ENCODE results near the gene LY6G6C. TPM values are rescaled to one million over a fixed set of nuclear protein-coding genes. Genes with fewer than 3 reads are reported as not detected.

The LY6G6C gene
- total and polyA plus RNA-seq, 4 experiments from 2014 or later = not detected

DNA sequence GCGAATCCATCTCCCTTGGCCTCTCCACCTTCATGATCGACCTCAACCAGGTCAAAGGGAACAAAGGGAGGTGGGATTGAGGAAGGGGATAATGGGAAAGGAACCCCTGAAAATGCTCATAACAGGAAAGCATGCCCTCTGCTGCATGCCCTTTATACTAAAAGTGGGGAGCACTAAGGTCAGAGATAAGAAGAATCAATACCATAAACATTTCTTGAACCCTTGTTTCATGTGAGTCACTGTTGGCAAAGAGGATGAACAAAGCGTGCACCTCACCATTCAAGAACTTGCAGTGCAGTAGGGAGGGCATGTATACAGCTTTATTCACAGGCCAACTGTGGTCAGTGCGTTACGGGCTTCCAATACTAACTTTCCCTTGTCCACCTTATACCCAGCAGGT is 39.2 kb upstream of the LY6G6C start:
- POLR2A ChIA-PET (ENCODE audit: partially characterized antibody) = no interaction called here

GRCh38 chr6:31758281-31758680 is 36.7 kb upstream of the LY6G6C start:
- CTCF ChIA-PET (ENCODE audit: partially characterized antibody) = interaction anchor here (2.0 kb wide), 1 partner anchor 12 kb away, joined by 11 read pairs; no protein-coding TSS in a partner anchor
- intact Hi-C loops (cut with micrococcal nuclease) = no loop called here
- POLR2A ChIA-PET (ENCODE audit: partially characterized antibody) = interaction anchor here (1.6 kb wide), 1 partner anchor 18 kb away, joined by 3 read pairs; the partner anchor contains the start of gene MSH5

More for the DNA sequence above, 39.2 kb upstream of the LY6G6C start:
- Mint-ChIP-seq H3K9me3 (no peaks in the 10 kb centered on the region), H3K4me3 (no peak overlapping the region), H3K36me3 (peaks cover 5 to 11% of the 10 kb centered on the region in 2 donors), H3K27ac (peak overlapping the region in 2 of 7 donors; percentile 35 to 60), H3K4me1 (peaks cover 0 to 5% (median 3%) of the 10 kb centered on the region in 4 donors), H3K27me3 (no peaks in the 10 kb centered on the region)
- DNase-seq = no peak
- H3K4me3 ChIP-seq (ENCODE audit: low read length in 2 of 2) = no peak overlapping the region
- no peaks in the 10 kb centered on the region for H3K27me3 ChIP-seq (ENCODE audit: insufficient read depth, low read length)
- H3K27ac ChIP-seq (ENCODE audit: low read depth, low read length) = no peak overlapping the region
- H3K4me1 ChIP-seq (ENCODE audit: insufficient read depth, low read length) = no peaks in the 10 kb centered on the region
- CTCF ChIA-PET (ENCODE audit: partially characterized antibody) = no interaction called here
- no peaks in the 10 kb centered on the region for H3K9me3 ChIP-seq (ENCODE audit: control insufficient read depth in 1 of 2, low read length in 2 of 2)
- intact Hi-C loops (cut with micrococcal nuclease) = no loop called here
- H3K36me3 ChIP-seq (ENCODE audit: insufficient read depth, low read length) = no peaks in the 10 kb centered on the region

GRCh38 chr6:31752739-31753319 is 31.3 kb upstream of the LY6G6C start:
- H3K4me3 Mint-ChIP-seq = no peak overlapping the region
- no peak overlapping the region for H3K27ac Mint-ChIP-seq

More at GRCh38 chr6:31758281-31758680, 36.7 kb upstream of the LY6G6C start:
- peak overlapping the region in 3 of 7 donors; percentile 10 to 72 (median 38) for H3K27ac Mint-ChIP-seq
- H3K4me1 ChIP-seq (ENCODE audit: insufficient read depth, low read length) = no peaks in the 10 kb centered on the region
- no peak for DNase-seq
- no peaks in the 10 kb centered on the region for H3K27me3 ChIP-seq (ENCODE audit: insufficient read depth, low read length)
- H3K9me3 ChIP-seq (ENCODE audit: control insufficient read depth in 1 of 2, low read length in 2 of 2) = no peaks in the 10 kb centered on the region
- H3K4me3 ChIP-seq (ENCODE audit: low read length in 2 of 2) = no peak overlapping the region
- H3K9me3 Mint-ChIP-seq = no peaks in the 10 kb centered on the region
- no peak overlapping the region for H3K4me3 Mint-ChIP-seq
- H3K4me1 Mint-ChIP-seq = peaks cover 0 to 5% (median 0%) of the 10 kb centered on the region in 4 donors
- no peaks in the 10 kb centered on the region for H3K27me3 Mint-ChIP-seq
- H3K27ac ChIP-seq (ENCODE audit: low read depth, low read length) = no peak overlapping the region
- no peaks in the 10 kb centered on the region for H3K36me3 ChIP-seq (ENCODE audit: insufficient read depth, low read length)
- H3K36me3 Mint-ChIP-seq = peaks cover 5 to 11% of the 10 kb centered on the region in 2 donors

DNA sequence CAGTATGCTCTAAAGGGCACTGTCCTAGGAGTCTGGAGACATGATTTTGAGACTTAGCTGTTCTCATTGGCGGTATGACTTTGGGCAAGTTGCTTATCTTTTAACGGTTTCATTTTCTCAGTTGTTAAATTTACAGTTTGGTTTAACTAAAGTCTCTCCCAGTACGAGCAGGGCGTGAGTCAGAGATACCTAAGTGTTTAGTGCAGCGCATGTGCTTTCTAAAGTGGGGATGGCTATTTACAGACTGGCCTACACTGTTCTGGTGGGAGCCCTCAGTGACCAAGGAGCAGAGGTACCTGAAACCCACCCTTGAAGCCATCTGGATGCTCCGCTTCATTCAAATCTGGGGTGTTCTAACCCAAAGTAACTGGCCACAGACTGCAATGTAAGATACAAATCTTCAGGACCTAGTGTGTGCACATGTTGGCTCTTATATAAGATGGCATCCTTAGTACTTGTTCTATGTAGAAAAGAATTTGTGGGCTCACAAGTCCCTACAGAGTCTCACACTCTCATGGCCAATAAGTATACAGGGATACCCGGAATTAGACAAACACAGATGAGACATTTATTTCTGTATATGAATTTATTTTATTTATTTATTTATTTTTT is 29.0 kb upstream of the LY6G6C start:
- H3K27me3 ChIP-seq (ENCODE audit: insufficient read depth, low read length) = no peaks in the 10 kb centered on the region
- H3K4me3 ChIP-seq (ENCODE audit: low read length in 2 of 2) = no peak overlapping the region
- no peak overlapping the region for H3K27ac ChIP-seq (ENCODE audit: low read depth, low read length)
- H3K4me3 Mint-ChIP-seq = no peak overlapping the region
- CTCF ChIA-PET (ENCODE audit: partially characterized antibody) = interaction anchor here (0.9 to 1.1 kb wide), 2 partner anchors 19 to 21 kb away, joined by 3 read pairs; no protein-coding TSS in a partner anchor
- no peak overlapping the region for H3K27ac Mint-ChIP-seq
- no peaks in the 10 kb centered on the region for H3K9me3 ChIP-seq (ENCODE audit: control insufficient read depth in 1 of 2, low read length in 2 of 2)
- POLR2A ChIA-PET (ENCODE audit: partially characterized antibody) = interaction anchor here (1.2 kb wide), 1 partner anchor 11 kb away, joined by 4 read pairs; the partner anchor contains the start of gene MSH5
- no peaks in the 10 kb centered on the region for H3K36me3 ChIP-seq (ENCODE audit: insufficient read depth, low read length)
- no peak for DNase-seq
- intact Hi-C loops (cut with micrococcal nuclease) = no loop called here
- H3K4me1 ChIP-seq (ENCODE audit: insufficient read depth, low read length) = no peaks in the 10 kb centered on the region
- peaks cover 0 to 8% (median 2%) of the 10 kb centered on the region in 4 donors for H3K4me1 Mint-ChIP-seq
- no peaks in the 10 kb centered on the region for H3K9me3 Mint-ChIP-seq
- no peaks in the 10 kb centered on the region for H3K27me3 Mint-ChIP-seq
- no peaks in the 10 kb centered on the region for H3K36me3 Mint-ChIP-seq

More at GRCh38 chr6:31752739-31753319, 31.3 kb upstream of the LY6G6C start:
- H3K4me1 Mint-ChIP-seq = peaks cover 0 to 4% (median 2%) of the 10 kb centered on the region in 4 donors
- H3K27me3 ChIP-seq (ENCODE audit: insufficient read depth, low read length) = no peaks in the 10 kb centered on the region
- H3K36me3 Mint-ChIP-seq = no peaks in the 10 kb centered on the region
- H3K4me3 ChIP-seq (ENCODE audit: low read length in 2 of 2) = no peak overlapping the region
- H3K27ac ChIP-seq (ENCODE audit: low read depth, low read length) = no peak overlapping the region
- no peaks in the 10 kb centered on the region for H3K4me1 ChIP-seq (ENCODE audit: insufficient read depth, low read length)
- ChIA-PET POLR2A (ENCODE audit: partially characterized antibody) (no interaction called here), CTCF (ENCODE audit: partially characterized antibody) (interaction anchor here (1.3 to 1.5 kb wide), 2 partner anchors 38 to 62 kb away, joined by 3 read pairs; no protein-coding TSS in a partner anchor)
- H3K36me3 ChIP-seq (ENCODE audit: insufficient read depth, low read length) = no peaks in the 10 kb centered on the region
- intact Hi-C loops (cut with micrococcal nuclease) = no loop called here
- no peak for DNase-seq
- H3K9me3 Mint-ChIP-seq = no peaks in the 10 kb centered on the region
- H3K27me3 Mint-ChIP-seq = no peaks in the 10 kb centered on the region
- H3K9me3 ChIP-seq (ENCODE audit: control insufficient read depth in 1 of 2, low read length in 2 of 2) = no peaks in the 10 kb centered on the region

- H3K27me3 Mint-ChIP-seq = no peaks in the 10 kb centered on the region
- ChIA-PET CTCF (ENCODE audit: partially characterized antibody) (interaction anchor here (1.1 kb wide), 1 partner anchor 20 kb away, joined by 3 read pairs; no protein-coding TSS in a partner anchor), POLR2A (ENCODE audit: partially characterized antibody) (interaction anchor here (1.2 kb wide), 1 partner anchor 10 kb away, joined by 4 read pairs; the partner anchor contains the start of gene MSH5)
Observed at GRCh38 chr6:31749301-31750036, 27.9 kb upstream of the LY6G6C start.

DNA sequence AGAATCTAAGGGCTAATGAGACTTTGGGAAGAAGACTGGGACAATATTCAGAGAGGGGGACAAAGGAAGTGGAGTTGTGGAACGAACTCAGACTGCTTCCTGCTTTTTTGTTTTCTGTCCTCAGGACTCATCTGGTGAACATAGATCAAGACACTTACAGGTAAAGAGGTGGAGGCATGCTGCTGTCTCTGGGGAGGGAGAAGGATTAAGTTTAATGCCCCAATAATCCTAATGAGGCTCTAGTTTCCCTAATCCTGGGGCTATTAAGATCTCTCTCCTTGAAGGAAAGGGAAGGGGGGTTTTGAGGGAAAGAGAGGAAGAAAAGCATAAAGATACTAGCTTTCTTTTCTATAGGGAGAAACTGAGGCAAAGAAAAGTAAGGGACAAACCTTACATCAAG is 22.9 kb upstream of the LY6G6C start:
- no peaks in the 10 kb centered on the region for H3K9me3 Mint-ChIP-seq
- peaks cover 4 to 6% of the 10 kb centered on the region in 2 donors for H3K36me3 Mint-ChIP-seq
- intact Hi-C loops (cut with micrococcal nuclease) = no loop called here
- no peaks in the 10 kb centered on the region for H3K9me3 ChIP-seq (ENCODE audit: control insufficient read depth in 1 of 2, low read length in 2 of 2)
- H3K27me3 ChIP-seq (ENCODE audit: insufficient read depth, low read length) = no peaks in the 10 kb centered on the region
- H3K4me3 ChIP-seq (ENCODE audit: low read length in 2 of 2) = no peak overlapping the region
- H3K27ac Mint-ChIP-seq = peak overlapping the region in 3 of 7 donors; percentile 7 to 64 (median 49)
- no peak for DNase-seq
- no peaks in the 10 kb centered on the region for H3K36me3 ChIP-seq (ENCODE audit: insufficient read depth, low read length)
- ChIA-PET CTCF (ENCODE audit: partially characterized antibody) (no interaction called here), POLR2A (ENCODE audit: partially characterized antibody) (interaction anchor here (1.3 to 1.4 kb wide), 2 partner anchors 9 to 83 kb away, joined by 3 read pairs; partner anchors contain the start of genes CLIC1 and HSPA1B)
- H3K4me1 Mint-ChIP-seq = peaks cover 6 to 23% (median 15%) of the 10 kb centered on the region in 4 donors
- H3K27me3 Mint-ChIP-seq = no peaks in the 10 kb centered on the region
- no peak overlapping the region for H3K4me3 Mint-ChIP-seq
- peaks cover 11% of the 10 kb centered on the region for H3K4me1 ChIP-seq (ENCODE audit: insufficient read depth, low read length)
- H3K27ac ChIP-seq (ENCODE audit: low read depth, low read length) = no peak overlapping the region

More at GRCh38 chr6:31749301-31750036, 27.9 kb upstream of the LY6G6C start:
- Histone ChIP-seq H3K27me3 (ENCODE audit: insufficient read depth, low read length) (no peaks in the 10 kb centered on the region), H3K4me3 (ENCODE audit: low read length in 2 of 2) (no peak overlapping the region), H3K9me3 (ENCODE audit: control insufficient read depth in 1 of 2, low read length in 2 of 2) (no peaks in the 10 kb centered on the region), H3K36me3 (ENCODE audit: insufficient read depth, low read length) (no peaks in the 10 kb centered on the region), H3K27ac (ENCODE audit: low read depth, low read length) (no peak overlapping the region), H3K4me1 (ENCODE audit: insufficient read depth, low read length) (no peaks in the 10 kb centered on the region)
- Mint-ChIP-seq H3K27ac (no peak overlapping the region), H3K36me3 (peaks cover 0 to 4% of the 10 kb centered on the region in 2 donors), H3K4me3 (no peak overlapping the region), H3K9me3 (no peaks in the 10 kb centered on the region), H3K4me1 (peaks cover 0 to 8% (median 3%) of the 10 kb centered on the region in 4 donors)
- intact Hi-C loops (cut with micrococcal nuclease) = no loop called here
- DNase-seq = no peak

- Histone ChIP-seq H3K9me3 (ENCODE audit: control insufficient read depth in 1 of 2, low read length in 2 of 2) (no peaks in the 10 kb centered on the region), H3K4me3 (ENCODE audit: low read length in 2 of 2) (no peak overlapping the region), H3K27ac (ENCODE audit: low read depth, low read length) (no peak overlapping the region), H3K27me3 (ENCODE audit: insufficient read depth, low read length) (no peaks in the 10 kb centered on the region), H3K4me1 (ENCODE audit: insufficient read depth, low read length) (peaks cover 27% of the 10 kb centered on the region), H3K36me3 (ENCODE audit: insufficient read depth, low read length) (no peaks in the 10 kb centered on the region)
- DNase-seq = no peak
- CTCF ChIA-PET (ENCODE audit: partially characterized antibody) = no interaction called here
- H3K27me3 Mint-ChIP-seq = no peaks in the 10 kb centered on the region
- H3K9me3 Mint-ChIP-seq = no peaks in the 10 kb centered on the region
- intact Hi-C loops (cut with micrococcal nuclease) = no loop called here
- peaks cover 20 to 38% (median 30%) of the 10 kb centered on the region in 4 donors for H3K4me1 Mint-ChIP-seq
- POLR2A ChIA-PET (ENCODE audit: partially characterized antibody) = no interaction called here
- H3K36me3 Mint-ChIP-seq = peaks cover 4 to 7% of the 10 kb centered on the region in 2 donors
- peak overlapping the region in 1 of 7 donors; percentile 28 for H3K27ac Mint-ChIP-seq
- H3K4me3 Mint-ChIP-seq = peak overlapping the region in 1 of 8 donors; percentile 45
Observed at GRCh38 chr6:31742894-31743293, 21.3 kb upstream of the LY6G6C start.
